Pons (tissue), 1 donor: Measurements from ENCODE around the gene ANKRD17.

Experiments
- DNase-seq: peaks from one replicate; pipeline ENCODE4 v3.0.0-alpha.2; 2016; ENCODE audit warnings: low spot score

The ANKRD17 gene

DNA sequence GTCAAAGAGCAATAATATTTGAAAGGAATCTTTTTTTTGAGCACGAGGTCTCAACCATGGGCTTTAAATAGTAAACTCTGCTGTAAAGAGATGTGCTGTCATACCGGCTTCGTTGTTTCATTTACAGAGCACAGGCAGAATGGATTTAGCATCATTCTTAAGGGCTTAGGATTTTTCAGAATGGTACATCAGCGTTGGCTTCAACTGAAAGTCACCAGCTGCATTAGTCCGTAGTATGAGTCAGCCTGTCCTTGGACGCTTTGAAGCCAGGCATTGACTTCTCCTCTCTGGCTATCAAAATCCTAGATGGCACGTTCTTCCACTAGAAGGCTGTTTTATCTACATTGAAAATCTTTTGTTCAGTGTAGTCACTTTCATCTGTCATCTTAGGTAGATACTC, 212.7 kb downstream of the ANKRD17 start:
- no peak for DNase-seq

DNA sequence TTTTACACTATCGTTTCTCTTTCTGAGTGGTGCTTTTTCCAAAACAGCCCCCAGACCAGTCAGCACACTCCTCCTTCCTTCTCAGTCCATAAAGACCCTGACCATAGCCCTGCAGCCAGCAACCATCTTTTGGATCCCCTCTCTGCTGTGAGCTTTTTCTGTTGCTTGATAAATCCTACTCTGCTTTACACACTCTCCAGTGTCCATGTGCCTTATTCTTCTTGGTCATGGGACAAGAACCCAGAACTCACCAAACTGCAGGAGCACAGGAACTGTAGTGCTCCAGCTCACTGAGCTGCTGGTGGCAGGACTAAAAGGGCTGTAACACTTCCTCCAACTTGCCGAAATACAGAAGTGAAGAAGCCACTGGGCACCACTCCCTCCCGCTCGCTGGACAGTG, 221.5 kb downstream of the ANKRD17 start:
- no peak for DNase-seq

DNA sequence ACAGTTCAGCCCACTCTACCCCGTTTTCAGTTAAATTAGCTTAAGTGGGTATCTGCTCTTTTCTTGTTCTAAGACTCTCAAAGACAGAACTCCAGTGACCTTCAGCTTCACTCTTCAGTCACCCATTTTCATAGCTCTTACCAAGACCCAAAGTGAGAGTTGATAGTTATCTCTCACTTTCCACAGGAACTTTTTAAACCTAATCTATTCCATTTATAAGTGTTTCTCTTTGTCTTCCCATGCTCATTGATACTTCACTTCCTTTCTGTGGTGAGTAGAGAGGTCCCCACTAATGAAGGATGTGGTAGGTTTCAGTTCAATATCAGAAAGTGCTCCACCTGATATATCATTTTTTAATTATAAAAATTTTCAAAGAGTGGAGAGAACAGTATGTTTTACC, 222.5 kb downstream of the ANKRD17 start:
- DNase-seq, result no peak

DNA sequence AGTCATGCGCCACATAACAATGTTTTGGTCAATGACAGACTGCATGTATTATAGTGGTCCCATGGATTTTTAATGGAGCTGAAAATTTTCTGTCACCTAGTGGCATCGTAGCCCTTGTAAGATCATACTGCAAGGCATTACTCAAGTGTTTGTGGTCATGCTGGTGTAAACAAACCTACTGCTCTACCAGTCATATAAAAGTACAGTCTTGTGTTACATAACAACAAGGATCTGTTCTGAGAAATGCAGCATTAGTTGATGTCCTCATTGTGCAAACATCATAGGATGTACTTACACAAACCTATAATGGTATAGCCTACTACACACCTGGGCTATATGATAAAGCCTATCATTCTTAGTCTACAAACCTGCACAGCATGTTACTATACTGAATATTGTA, 223.7 kb downstream of the ANKRD17 start:
- DNase-seq, result no peak

GRCh38 chr4:73028621-73029020, 230.0 kb downstream of the ANKRD17 start:
- no peak for DNase-seq
